ENCODE data around the gene C16orf46. TPM values are rescaled to one million over a fixed set of nuclear protein-coding genes. Genes with fewer than 3 reads are reported as not detected.

C16orf46 gene
- total RNA-seq, 2 donors from 2014 or later, result 3.9 to 15.7 TPM

- intact Hi-C loops (cut with DNase I), result loop anchor here (1.0 to 10.0 kb wide), 3 partner anchors 19 to 219 kb away; partner anchors contain the start of genes C16orf46, CENPN, CMC2 and GAN
Observed at GRCh38 chr16:81095953-81096714, 19.1 kb upstream of the C16orf46 start, which contains the start of gene GCSH. Gene GCSH (minus strand): TSS chr16:81096395. CDS start chr16:81096278, 117 bp downstream.

GRCh38 chr16:81095653-81095952 lies 18.6 kb upstream of the C16orf46 start:
- H3K27ac ChIP-seq, result peak overlapping the region; percentile 74 to 84
- 0% methylated on average over 18 of the region's 22 CpGs for WGBS
- H3K9me3 ChIP-seq, result no peaks in the 10 kb centered on the region
- no peaks in the 10 kb centered on the region for H3K36me3 ChIP-seq
- no peaks in the 10 kb centered on the region for H3K4me1 ChIP-seq (replicated peaks)
- no peak for DNase-seq (ENCODE audit: low spot score)
- H3K27me3 ChIP-seq (replicated peaks; ENCODE audit: insufficient read depth), result no peaks in the 10 kb centered on the region
- intact Hi-C loops (cut with DNase I), result loop anchor here (10.0 kb wide), 1 partner anchor 219 kb away; the partner anchor contains the start of gene GAN
- peak overlapping the region; percentile 74 to 76 for H3K4me3 ChIP-seq
- TF ChIP-seq CTCF (IDR thresholded peaks at IDR 0.05), result no peak
- no peak for TF ChIP-seq POLR2A (IDR thresholded peaks at IDR 0.05)
- no peak for TF ChIP-seq POLR2AphosphoS5 (IDR thresholded peaks at IDR 0.05)

More at GRCh38 chr16:81095953-81096714, 19.1 kb upstream of the C16orf46 start, which contains the start of gene GCSH:
- Histone ChIP-seq H3K4me3 (peak within 1 kb of the TSS; percentile 74 to 76), H3K9me3 (no peaks in the 10 kb centered on the region), H3K4me1 (replicated peaks) (no peaks in the 10 kb centered on the region), H3K27me3 (replicated peaks; ENCODE audit: insufficient read depth) (no peaks in the 10 kb centered on the region), H3K36me3 (no peaks in the 10 kb centered on the region), H3K27ac (peak within 1 kb of the TSS; percentile 74 to 84)
- peak; percentile 93 for TF ChIP-seq POLR2AphosphoS5 (IDR thresholded peaks at IDR 0.05)
- TF ChIP-seq CTCF (IDR thresholded peaks at IDR 0.05), result no peak
- TF ChIP-seq POLR2A (IDR thresholded peaks at IDR 0.05), result peak; percentile 7
- DNase-seq (ENCODE audit: low spot score), result peak; percentile 100
- WGBS, result under 1% methylated on average over 44 of the region's 83 CpGs

GRCh38 chr16:81094771-81095251 lies 17.8 kb upstream of the C16orf46 start:
- peak overlapping the region in 1 of 2 donors; percentile 76 for H3K4me3 ChIP-seq
- H3K36me3 ChIP-seq, result no peaks in the 10 kb centered on the region
- H3K9me3 ChIP-seq, result no peaks in the 10 kb centered on the region
- TF ChIP-seq POLR2A (IDR thresholded peaks at IDR 0.05) (no peak), POLR2AphosphoS5 (IDR thresholded peaks at IDR 0.05) (no peak), CTCF (IDR thresholded peaks at IDR 0.05) (no peak)
- DNase-seq (ENCODE audit: low spot score), result no peak
- intact Hi-C loops (cut with DNase I), result loop anchor here (10.0 kb wide), 1 partner anchor 220 kb away; the partner anchor contains the start of gene GAN
- 55% methylated on average over 21 of the region's 21 CpGs for WGBS
- no peak overlapping the region for H3K27ac ChIP-seq
- no peaks in the 10 kb centered on the region for H3K27me3 ChIP-seq (replicated peaks; ENCODE audit: insufficient read depth)
- no peaks in the 10 kb centered on the region for H3K4me1 ChIP-seq (replicated peaks)

- TF ChIP-seq POLR2AphosphoS5 (IDR thresholded peaks at IDR 0.05) (no peak), POLR2A (IDR thresholded peaks at IDR 0.05) (no peak), CTCF (IDR thresholded peaks at IDR 0.05) (no peak)
- no peak for DNase-seq (ENCODE audit: low spot score)
- H3K27me3 ChIP-seq (replicated peaks; ENCODE audit: insufficient read depth), result no peaks in the 10 kb centered on the region
- no peaks in the 10 kb centered on the region for H3K9me3 ChIP-seq
- no peak overlapping the region for H3K4me3 ChIP-seq
- no peaks in the 10 kb centered on the region for H3K4me1 ChIP-seq (replicated peaks)
- 90% methylated on average over 5 of the region's 5 CpGs for WGBS
- intact Hi-C loops (cut with DNase I), result no loop called here
- H3K36me3 ChIP-seq, result no peaks in the 10 kb centered on the region
- H3K27ac ChIP-seq, result no peak overlapping the region
Observed at GRCh38 chr16:81088836-81089235, 11.8 kb upstream of the C16orf46 start.
